ENCODE results near the gene FMNL3. TPM values are rescaled to one million over a fixed set of nuclear protein-coding genes. Genes with fewer than 3 reads are reported as not detected.
"Not testable (repeated sequence)": the region's sequence is repeated elsewhere in the genome, so short reads cannot be mapped to it uniquely, and the experiment has no call there.

Gene FMNL3
- total RNA-seq, 6 donors from 2014 or later: 13.0 to 46.7 (median 29.4) TPM

GRCh38 chr12:49730050-49730449 is 22.8 kb upstream of the FMNL3 start:
- Histone ChIP-seq H3K9me3 (no peaks in the 10 kb centered on the region), H3K36me3 (no peaks in the 10 kb centered on the region), H3K27ac (no peak overlapping the region), H3K4me1 (no peaks in the 10 kb centered on the region), H3K4me3 (no peak overlapping the region), H3K27me3 (no peaks in the 10 kb centered on the region)
- TF ChIP-seq POLR2AphosphoS5 (IDR thresholded peaks at IDR 0.05) (no peak), EP300 (IDR thresholded peaks at IDR 0.05) (no peak), POLR2A (IDR thresholded peaks at IDR 0.05) (no peak)
- TF ChIP-seq, protein P1, sequence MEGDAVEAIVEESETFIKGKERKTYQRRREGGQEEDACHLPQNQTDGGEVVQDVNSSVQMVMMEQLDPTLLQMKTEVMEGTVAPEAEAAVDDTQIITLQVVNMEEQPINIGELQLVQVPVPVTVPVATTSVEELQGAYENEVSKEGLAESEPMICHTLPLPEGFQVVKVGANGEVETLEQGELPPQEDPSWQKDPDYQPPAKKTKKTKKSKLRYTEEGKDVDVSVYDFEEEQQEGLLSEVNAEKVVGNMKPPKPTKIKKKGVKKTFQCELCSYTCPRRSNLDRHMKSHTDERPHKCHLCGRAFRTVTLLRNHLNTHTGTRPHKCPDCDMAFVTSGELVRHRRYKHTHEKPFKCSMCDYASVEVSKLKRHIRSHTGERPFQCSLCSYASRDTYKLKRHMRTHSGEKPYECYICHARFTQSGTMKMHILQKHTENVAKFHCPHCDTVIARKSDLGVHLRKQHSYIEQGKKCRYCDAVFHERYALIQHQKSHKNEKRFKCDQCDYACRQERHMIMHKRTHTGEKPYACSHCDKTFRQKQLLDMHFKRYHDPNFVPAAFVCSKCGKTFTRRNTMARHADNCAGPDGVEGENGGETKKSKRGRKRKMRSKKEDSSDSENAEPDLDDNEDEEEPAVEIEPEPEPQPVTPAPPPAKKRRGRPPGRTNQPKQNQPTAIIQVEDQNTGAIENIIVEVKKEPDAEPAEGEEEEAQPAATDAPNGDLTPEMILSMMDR (IDR thresholded peaks at IDR 0.05): no peak
- ATAC-seq (ENCODE audit: low FRiP score in 2 of 2): no peak
- no peak for DNase-seq
- WGBS, 2 donors: 83 to 85% methylated on average over 1 of the region's 1 CpG

GRCh38 chr12:49728446-49728845 is 21.2 kb upstream of the FMNL3 start:
- Histone ChIP-seq H3K9me3 (no peaks in the 10 kb centered on the region), H3K4me1 (no peaks in the 10 kb centered on the region), H3K36me3 (no peaks in the 10 kb centered on the region), H3K27ac (no peak overlapping the region), H3K27me3 (no peaks in the 10 kb centered on the region), H3K4me3 (no peak overlapping the region)
- TF ChIP-seq POLR2A (IDR thresholded peaks at IDR 0.05) (no peak), POLR2AphosphoS5 (IDR thresholded peaks at IDR 0.05) (no peak), EP300 (IDR thresholded peaks at IDR 0.05) (no peak)
- TF ChIP-seq, protein P1 (IDR thresholded peaks at IDR 0.05): no peak
- DNase-seq (no peak), ATAC-seq (ENCODE audit: low FRiP score in 2 of 2) (no peak)
- 91% methylated on average over 3 of the region's 3 CpGs for WGBS, 2 donors

- H3K9me3 ChIP-seq; H3K4me3 ChIP-seq; H3K27me3 ChIP-seq; ATAC-seq (ENCODE audit: low FRiP score in 2 of 2); H3K4me1 ChIP-seq; H3K27ac ChIP-seq; H3K36me3 ChIP-seq; DNase-seq: not testable (repeated sequence)
- 80 to 87% methylated on average over 3 of the region's 3 CpGs for WGBS, 2 donors
These were observed 14.2 kb upstream of the FMNL3 start for GRCh38 chr12:49721355-49721754.

GRCh38 chr12:49720214-49720613 is 13.0 kb upstream of the FMNL3 start:
- Histone ChIP-seq H3K9me3 (no peaks in the 10 kb centered on the region), H3K4me1 (no peaks in the 10 kb centered on the region), H3K27ac (no peak overlapping the region), H3K27me3 (no peaks in the 10 kb centered on the region), H3K4me3 (no peak overlapping the region), H3K36me3 (no peaks in the 10 kb centered on the region)
- WGBS, 2 donors: 55 to 80% methylated on average over 1 of the region's 1 CpG
- ATAC-seq (ENCODE audit: low FRiP score in 2 of 2) (no peak), DNase-seq (no peak)
- TF ChIP-seq EP300 (IDR thresholded peaks at IDR 0.05) (no peak), POLR2A (IDR thresholded peaks at IDR 0.05) (no peak), POLR2AphosphoS5 (IDR thresholded peaks at IDR 0.05) (no peak)
- TF ChIP-seq, protein P1 (IDR thresholded peaks at IDR 0.05): no peak

DNA sequence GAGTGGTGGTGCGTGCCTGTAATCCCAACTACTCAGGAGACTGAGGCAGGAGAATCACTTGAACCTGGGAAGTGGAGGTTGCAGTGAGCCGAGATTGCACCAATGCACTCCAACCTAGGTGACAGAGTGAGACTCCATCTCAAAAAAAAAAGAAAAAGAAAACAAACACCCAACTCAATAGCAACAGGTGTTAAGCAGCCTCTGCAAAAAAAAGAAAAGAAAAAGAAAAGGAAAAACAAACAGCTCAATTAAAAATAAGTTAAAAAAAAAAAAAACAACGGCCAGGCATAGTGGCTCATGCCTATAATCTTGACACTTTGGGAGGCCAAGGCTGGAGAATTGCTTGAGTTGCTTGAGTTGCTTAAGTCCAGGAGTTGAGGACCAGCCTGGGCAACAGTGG is 10.6 kb upstream of the FMNL3 start:
- not testable (repeated sequence) for H3K27me3 ChIP-seq; ATAC-seq (ENCODE audit: low FRiP score in 2 of 2); H3K36me3 ChIP-seq; H3K9me3 ChIP-seq; H3K4me1 ChIP-seq; H3K4me3 ChIP-seq; DNase-seq; H3K27ac ChIP-seq
- WGBS, 2 donors: 88 to 89% methylated on average over 3 of the region's 3 CpGs

DNA sequence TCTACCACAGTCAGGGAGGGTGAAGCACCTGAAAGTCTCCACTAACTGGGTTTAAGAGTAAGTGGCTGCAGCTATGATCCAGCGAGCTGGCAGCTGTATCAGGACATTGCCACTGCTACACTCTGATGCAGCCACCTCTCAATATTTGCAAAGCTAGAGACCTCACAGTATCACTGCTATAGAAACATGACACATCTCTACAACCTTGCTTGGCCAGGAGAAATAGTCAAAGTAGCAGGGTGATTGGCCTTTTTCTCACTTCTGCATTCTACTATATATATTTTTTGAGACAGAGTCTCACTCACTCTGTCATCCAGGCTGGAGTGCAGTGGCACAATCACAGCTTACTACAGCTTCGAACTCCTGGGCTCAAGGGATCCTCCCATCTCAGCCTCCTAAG is 9.3 kb upstream of the FMNL3 start:
- Histone ChIP-seq H3K27me3 (no peaks in the 10 kb centered on the region), H3K4me1 (no peaks in the 10 kb centered on the region), H3K4me3 (no peak overlapping the region), H3K36me3 (no peaks in the 10 kb centered on the region), H3K9me3 (no peaks in the 10 kb centered on the region), H3K27ac (no peak overlapping the region)
- no peak for ATAC-seq (ENCODE audit: low FRiP score in 2 of 2)
- TF ChIP-seq EP300 (IDR thresholded peaks at IDR 0.05) (no peak), POLR2AphosphoS5 (IDR thresholded peaks at IDR 0.05) (no peak), POLR2A (IDR thresholded peaks at IDR 0.05) (no peak)
- TF ChIP-seq, protein P1 (IDR thresholded peaks at IDR 0.05): no peak
- no peak for DNase-seq
- WGBS, 2 donors: 78 to 90% methylated on average over 2 of the region's 2 CpGs

GRCh38 chr12:49713952-49714351 is 6.7 kb upstream of the FMNL3 start:
- WGBS, 2 donors: 87 to 92% methylated on average over 3 of the region's 3 CpGs
- not testable (repeated sequence) for H3K4me1 ChIP-seq; DNase-seq; H3K4me3 ChIP-seq; H3K27me3 ChIP-seq; H3K27ac ChIP-seq; ATAC-seq (ENCODE audit: low FRiP score in 2 of 2); H3K36me3 ChIP-seq; H3K9me3 ChIP-seq
